DMS 273 (cell line): Measurements from ENCODE around the gene SNRK.
"Not testable (repeated sequence)": the region's sequence is repeated elsewhere in the genome, so short reads cannot be mapped to it uniquely, and the experiment has no call there.

ENCODE experiments used
- DNase-seq: peaks from one replicate; lab custom pipeline; 2025; ENCODE audit not compliant: unreplicated experiment; lab: John Stamatoyannopoulos, UW

SNRK gene

DNA sequence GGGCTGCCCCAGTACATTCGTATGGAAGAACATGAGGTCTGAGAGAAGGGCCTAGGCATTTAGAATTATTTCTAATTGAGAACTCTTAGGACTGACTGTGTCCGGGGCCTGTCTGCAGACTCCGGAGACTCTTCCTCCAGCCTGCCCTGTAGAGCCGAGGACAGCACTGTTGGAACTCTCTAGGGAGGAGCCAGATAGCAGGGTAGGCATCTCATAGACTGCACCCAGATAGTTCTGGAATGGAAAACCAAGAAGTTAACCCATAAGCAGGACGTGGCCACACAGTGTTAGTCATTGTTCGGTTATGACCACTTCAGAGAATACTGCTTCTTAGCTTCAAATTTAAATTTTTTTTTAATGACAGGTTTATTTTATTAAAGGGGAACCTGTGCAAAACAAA is 59.5 kb downstream of the SNRK start:
- no peak for DNase-seq

DNA sequence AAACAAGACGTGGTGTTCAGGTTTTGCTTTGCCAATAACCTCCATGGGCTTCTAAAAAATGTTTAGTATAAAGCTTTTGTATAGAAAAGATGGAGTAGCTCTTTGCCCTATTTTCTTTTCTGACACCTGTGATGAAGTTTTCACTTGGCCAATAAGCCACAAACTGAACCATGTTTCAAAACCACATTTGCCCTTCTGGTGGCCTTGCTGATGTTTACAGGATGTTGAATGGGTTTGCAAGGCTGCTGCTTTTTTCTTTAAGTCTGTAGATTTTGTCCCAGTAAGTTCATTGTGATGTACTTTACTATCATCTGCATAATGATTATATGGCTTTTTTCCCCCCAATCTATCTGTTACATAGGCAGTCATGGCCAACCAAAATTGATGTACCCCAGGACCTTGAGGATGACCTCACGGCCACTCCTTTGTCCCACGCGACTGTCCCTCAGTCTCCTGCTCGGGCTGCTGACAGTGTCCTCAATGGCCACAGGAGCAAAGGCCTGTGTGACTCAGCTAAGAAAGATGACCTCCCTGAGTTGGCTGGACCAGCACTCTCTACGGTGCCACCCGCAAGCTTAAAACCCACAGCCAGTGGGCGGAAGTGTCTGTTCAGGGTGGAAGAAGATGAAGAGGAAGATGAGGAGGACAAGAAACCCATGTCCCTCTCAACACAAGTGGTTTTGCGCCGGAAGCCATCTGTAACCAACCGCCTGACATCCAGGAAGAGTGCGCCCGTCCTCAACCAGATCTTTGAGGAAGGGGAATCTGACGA is 60.8 kb downstream of the SNRK start:
- no peak for DNase-seq

DNA sequence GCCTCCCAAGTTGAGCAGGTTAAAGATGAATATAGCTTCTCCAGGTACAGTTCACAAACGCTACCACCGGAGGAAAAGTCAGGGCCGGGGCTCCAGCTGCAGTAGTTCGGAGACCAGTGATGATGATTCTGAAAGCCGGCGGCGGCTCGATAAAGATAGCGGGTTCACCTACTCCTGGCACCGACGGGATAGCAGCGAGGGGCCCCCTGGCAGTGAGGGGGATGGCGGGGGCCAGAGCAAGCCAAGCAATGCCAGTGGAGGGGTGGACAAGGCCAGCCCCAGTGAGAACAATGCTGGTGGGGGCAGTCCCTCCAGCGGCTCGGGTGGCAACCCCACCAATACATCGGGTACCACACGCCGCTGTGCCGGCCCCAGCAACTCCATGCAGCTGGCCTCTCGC is 61.4 kb downstream of the SNRK start:
- DNase-seq = no peak

DNA sequence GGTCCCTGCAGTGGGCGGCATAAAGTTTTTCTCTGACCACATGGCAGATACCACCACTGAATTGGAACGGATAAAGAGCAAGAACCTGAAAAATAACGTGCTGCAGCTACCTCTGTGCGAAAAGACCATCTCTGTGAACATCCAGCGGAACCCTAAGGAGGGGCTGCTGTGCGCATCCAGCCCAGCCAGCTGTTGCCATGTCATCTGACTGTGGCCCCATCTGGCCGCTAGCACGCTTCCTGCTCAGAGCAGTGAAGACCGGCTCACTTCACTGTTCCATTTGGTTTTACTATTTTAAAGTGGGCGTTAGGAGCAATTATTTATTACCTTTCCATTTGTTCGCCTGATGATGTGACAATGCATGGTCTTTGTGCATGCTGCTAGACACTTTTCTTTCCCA is 62.0 kb downstream of the SNRK start:
- DNase-seq = no peak

DNA sequence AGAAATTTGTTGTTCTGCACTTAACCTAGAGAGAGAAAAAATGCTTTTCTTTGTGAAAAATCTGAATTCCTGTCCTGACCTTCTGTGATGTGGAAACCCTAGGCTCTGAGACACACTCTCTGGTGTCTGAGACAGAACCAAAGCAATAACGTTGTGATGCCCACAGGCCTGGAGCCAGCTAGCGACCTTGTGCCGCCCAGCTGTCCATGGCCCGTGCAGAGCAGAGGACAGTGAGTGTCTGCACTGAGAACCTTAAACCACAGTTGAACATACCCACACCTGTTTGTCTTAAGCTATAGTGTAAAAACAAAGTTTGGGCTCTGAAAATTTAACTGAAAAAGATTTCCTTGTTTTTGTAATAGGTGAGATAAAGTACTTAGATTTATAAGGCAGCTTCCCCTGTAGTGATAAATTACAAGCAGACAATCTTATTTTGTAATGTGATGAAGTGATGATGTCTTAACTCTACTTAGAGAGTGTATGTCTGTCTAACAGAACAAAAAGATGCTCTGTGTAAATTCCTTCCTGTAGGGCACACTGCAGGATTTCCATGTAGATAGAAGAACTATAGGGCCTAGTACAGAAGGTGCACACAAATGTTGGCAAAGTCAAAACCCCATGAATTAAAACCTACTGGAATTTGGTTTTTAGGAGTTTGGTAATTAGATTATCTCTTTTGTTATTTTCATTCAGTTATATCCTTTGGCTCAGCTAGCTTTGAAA is 62.7 kb downstream of the SNRK start:
- no peak for DNase-seq

DNA sequence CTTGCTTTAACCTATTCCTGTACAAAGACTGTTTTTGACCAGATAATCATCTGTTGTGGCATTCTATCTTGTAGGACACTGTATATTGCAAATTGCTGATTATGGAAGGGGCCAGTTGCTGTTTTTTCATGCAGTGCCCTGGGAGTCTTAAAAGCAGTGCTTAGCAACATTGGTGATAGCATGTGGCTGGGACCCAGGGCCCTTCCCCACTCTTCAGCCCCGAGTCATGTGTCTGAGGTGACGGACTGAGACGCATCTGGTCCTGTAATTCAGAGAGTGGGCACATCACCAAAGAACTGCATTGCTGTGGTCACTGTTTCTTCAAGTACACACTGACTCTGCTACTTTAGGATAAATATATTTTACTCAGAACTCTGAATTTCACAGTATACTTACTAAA is 63.4 kb downstream of the SNRK start:
- no peak for DNase-seq

DNA sequence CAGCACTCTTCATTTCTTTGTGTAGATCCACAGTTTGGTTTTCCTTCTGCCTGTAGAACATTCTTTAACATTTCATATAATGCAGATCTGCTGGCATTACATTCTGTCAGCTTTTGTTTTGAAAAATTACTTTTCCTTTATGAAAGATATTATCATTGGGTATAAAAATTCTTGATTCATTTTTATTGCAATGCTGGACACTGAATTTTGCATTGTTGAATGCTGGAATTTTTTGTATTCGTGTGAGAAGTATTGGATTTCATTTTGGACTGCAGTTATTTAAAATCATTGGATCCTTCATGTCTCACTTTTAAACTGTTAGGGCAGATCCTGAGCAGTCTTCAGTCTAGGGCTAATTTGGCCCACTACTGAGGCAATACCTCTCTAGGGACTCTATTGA is 67.1 kb downstream of the SNRK start:
- DNase-seq = no peak

DNA sequence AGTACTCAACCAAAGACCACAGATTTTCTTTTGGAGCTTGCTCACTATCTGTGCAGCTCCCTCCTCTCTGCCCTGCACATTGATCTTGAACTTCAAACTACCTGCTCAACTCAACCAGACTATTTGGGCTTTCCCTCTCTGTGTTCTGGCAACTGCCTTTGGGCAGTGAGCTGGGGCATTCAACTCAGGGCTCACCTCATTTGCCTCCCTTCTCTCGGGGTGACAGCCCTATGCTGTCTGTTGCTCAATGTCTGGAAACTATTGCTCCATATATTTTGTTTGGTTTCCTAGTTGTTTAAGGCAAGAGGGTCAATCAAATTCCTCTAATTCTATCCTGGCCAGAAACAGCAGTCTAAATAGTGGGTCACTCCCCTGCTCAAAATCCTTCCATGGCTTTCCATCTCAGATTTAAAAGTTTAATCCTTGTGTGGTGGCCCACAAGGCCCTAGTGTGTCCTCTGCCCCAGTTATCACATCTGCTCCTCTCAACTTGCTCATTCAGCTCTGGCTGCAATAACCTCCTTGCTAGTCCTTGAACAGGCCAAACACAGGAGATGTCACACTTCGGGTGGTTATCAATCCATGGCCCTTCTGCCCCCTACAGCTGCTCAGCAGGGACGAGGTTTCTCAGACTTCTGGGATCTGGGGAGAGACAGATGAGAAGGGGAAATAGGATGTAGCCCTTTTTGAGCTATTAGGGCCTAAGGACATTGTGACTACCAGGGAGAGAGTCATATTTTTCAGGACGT is 67.8 kb downstream of the SNRK start:
- DNase-seq = no peak

DNA sequence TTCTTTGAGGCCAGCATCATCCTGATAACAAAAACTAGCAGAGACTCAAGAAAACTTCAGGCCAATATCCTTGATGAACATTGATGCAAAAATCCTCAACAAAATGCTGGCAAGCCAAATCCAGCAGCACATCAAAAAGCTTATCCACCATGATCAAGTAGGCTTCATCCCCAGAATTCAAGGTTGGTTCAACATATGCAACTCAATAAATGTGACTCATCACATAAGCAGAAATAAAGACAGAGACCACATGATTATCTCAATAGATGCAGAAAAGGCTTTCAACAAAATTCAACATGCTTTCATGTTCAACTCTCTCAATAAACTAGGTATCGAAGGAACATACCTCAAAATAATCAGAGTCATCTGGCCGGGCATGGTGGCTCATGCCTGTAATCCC is 69.7 kb downstream of the SNRK start:
- DNase-seq = not testable (repeated sequence)

DNA sequence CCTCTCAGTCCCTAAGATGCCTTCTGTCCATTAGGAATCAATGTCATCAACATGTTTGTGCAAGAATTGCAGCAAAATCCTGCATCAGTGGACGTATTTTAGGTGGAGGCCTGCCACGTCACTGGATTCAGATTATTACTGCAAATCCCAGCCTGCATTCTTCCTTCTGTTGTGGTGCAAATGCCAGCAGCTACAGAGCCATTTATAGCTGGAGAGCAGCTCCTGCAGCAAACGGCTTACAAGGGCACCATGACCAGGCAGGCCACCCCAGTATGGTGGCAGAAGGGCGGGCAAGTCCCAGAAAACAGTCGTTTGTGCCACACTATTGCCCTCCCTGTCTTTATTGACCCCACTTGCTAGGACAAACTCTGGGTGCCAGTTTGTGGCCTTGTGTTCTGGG is 74.7 kb downstream of the SNRK start:
- no peak for DNase-seq

DNA sequence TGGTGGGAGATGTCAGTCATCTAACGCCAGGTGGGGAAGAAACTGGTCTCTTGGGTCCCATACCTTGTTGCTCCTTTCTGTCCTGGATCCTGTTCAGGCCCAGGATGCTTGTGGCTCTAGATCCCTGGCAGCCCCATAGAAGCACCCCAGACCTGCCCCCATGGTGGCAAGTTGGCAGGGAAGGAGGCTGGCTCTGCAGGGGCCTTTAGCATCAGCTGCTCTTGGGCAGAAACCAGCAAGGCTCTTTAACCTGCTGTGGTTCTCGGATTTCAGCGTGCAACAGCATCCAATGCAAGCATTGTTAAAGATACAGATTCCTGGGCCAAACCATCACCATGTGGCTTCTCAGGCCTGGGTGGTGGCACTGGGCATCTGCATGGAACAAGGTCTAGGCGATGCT is 75.8 kb downstream of the SNRK start:
- DNase-seq = no peak

DNA sequence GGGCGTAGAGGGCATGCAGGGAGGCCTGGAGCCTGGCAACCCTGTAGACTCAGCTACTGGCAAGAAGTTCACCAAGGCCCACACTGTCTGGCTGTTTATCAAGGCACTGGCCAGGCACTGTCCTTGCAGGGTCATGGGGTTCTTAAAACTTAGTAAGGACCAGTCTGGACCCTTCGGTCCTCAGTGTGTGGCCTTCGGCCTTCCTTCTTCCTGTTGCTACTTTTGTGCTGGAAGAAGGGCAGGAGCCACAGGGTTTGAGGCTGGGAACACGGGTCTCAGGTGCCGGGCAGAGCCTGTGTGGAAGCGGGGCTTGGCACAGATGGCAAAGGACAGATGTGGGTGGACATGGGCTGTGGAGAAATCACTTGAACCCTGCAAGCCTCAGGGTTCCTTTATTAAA is 76.6 kb downstream of the SNRK start:
- no peak for DNase-seq

DNA sequence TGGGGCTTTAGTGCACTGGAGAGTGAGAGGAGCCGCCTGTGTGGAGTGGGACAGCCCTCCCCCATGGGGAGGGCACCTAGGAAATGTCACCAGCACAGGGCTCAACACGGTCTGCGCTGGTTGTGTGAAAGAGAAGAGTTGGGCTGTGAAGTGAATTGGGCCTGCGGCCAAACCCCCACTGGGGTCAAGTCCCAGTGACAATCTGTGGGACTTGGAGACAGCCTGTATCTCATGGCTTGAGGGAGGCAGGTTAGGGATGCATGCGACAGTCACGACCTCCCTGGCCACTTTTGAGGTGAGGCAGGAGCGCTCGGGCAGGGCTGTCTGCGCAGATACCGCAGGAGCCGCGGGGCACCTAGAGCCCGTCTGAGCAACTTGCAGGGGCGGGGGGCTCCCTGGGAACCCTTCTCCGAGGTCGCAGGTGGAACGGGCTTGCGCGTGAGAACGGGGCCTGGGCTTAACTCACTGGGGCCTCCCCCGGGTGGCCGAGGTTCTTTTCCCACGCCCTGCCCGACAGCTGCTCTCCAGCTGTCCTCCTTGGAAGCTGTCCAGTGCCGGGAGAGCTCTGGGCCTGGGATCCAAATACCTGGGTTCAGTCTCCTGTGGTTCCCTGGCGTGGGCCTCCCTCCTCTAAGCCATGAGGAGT is 77.4 kb downstream of the SNRK start:
- peak; percentile 71 for DNase-seq

DNA sequence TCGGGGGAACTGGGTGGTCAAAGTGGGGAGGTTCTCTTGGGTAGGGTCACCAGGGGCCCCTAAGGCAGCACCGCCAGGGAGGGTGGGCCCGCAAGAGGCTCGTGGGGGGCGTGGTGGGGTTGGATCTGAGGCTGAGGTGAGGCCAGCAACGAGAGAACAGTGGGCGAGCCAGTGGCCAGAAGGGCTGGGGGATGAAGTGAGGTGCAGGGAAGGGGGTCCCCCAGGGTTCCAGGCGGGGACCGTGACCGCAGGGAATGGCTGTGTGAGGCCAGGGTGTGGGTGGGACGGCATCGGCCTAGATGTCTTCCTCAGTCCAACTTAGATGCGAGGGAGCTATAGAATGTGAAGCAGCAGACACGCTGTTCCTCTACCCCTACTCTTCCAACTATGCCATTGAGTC is 78.2 kb downstream of the SNRK start:
- no peak for DNase-seq

DNA sequence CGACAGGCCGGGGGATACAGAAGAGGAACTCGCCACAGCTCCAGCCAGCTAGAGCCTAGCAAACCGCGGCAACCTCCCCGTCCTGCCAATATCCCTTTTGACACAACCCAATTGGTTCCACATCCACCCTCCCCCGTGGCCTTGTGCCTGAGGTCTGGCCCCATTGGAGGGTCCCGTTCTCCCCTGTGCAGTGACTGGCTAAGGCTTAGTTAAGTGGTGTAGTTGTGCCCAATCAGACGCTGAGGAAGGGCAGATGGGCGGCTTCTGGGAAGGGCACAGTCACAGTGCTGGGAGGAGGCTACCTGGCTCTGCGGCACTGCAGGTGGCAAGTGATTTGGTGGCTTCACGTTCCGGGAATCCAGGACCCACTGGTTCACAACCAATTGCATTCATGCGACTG is 78.6 kb downstream of the SNRK start:
- DNase-seq = no peak

DNA sequence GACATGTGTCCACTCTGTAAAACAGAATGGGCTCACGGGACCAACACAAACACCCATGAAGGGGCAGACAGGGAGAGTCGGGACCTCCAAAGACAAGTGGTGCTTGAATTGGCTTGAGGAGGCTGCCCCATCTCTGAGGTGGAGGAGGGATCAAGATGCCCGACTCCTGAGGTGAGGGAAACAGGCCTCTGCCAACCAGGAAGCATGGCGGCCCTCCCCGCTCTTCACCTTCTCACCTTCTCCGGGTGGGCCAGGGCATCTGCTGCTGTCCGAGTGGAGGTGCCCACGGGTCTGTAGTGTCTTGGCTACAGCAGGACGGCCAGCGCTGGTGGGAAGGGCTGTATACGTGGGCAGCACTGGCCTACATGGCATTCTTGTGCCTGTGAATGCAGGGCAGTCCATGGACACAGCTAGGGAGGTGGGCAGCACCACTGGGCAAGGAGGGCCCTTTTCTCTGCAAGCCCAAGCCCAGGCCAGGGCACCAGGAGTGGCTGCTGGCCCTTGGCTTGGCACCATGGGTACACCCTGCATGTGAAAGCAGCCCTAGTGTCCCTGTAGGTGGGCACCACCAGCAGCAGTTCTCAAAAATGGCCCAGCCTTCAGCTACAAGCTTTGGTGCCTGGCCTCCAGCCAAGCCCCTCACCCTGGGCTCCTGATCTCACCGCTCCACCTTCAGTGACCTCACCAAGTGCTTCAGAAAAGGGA is 79.4 kb downstream of the SNRK start:
- no peak for DNase-seq

DNA sequence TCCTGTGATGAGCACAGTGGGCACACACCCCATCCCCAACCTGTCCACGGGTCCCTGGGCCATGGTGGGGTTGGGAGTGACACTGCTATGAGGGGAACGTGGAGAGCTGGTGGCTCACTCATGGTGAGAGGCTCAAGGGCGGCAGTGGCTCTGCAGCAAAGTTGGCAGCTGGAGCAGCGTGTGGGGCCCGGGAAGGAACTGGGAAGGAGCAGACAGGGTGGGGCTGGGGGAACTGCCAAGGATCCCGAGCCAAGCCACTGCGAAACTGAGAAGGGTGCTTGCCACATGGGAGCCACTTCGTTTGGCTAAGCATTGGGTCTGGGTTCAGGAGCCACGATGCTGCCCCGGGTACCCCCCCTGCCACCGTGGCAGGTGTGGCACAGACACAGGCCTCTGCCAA is 80.1 kb downstream of the SNRK start:
- peak; percentile 29 for DNase-seq

DNA sequence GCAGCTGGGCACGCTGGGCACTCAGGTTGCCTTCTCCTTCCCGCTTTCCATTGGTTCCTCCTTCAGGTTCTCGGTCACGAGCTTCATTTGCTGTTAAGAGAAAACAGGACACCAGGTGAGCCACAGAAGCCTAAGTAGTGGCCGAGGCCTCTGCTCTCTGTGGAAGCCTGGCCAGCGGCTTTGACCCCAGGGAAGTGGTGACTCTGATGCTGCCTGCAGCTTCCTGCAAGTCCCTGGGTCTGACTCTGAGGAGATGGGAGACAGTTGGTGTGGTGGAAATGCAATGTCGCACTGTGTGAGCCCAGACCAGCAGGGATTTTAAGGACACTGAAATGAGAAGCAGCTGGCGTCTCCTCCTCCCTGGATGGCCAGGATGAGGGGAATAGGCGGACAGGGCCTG is 80.5 kb downstream of the SNRK start:
- no peak for DNase-seq

DNA sequence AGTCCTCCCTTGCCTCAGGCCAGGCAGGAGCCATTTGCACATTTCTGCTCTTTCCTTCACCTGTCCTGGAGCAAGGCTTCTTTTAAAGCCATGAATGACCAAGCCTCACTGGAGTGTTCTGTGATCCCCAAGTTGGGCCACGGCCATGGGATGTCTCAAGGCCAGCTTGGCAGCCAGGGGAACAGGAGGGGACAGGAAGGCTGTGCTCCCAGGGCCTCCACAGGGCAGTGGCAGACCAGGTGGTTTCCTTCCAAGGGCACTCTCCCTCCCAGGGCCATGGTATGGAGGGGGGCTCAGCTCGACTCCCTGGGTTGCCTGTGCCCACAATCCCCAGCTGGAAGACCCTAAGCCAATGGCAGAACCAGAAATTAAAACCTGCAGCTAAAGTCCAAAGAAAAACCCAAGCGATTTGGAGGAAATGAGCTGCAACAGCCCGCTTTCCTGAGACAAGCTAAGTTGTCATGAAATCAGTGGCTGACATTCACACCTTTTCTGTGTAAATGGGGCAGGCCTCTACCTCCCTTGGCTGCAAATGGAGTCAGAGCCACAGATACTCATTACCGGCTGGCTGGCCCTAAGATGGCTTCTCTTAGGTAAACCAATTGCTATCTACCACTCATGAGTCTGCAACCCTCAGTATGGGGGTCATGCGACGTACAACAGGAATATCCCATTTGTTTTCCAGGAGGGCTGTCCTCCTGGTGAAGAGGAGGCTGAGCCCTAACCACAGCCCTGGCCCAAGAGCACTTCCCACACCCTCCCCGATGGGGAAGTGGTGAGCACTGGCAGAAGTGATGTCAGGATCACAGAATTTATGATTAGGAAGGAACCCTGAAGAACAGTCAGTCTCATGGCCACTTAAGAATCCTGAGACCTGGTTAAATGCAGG is 83.3 kb downstream of the SNRK start:
- DNase-seq = no peak
